Measurements from ENCODE around the gene PPP1R10. TPM values are rescaled to one million over a fixed set of nuclear protein-coding genes. Genes with fewer than 3 reads are reported as not detected.
"Not testable (repeated sequence)": the region's sequence is repeated elsewhere in the genome, so short reads cannot be mapped to it uniquely, and the experiment has no call there.

The PPP1R10 gene
- total RNA-seq, 3 donors from 2014 or later = 68.5 to 80.3 (median 79.2) TPM

GRCh38 chr6:30599625-30600324, 17.3 kb downstream of the PPP1R10 start:
- no peak for DNase-seq
- peaks cover 28% of the 10 kb centered on the region for H3K36me3 ChIP-seq (ENCODE audit: low read depth)
- intact Hi-C loops (cut with DNase I, micrococcal nuclease) = loop anchor here in 1 of 2 donors (5.0 to 10.0 kb wide), 2 partner anchors 55 to 117 kb away; no protein-coding TSS in a partner anchor
- H3K9me3 ChIP-seq = no peaks in the 10 kb centered on the region
- no peak for TF ChIP-seq CTCF (IDR thresholded peaks at IDR 0.05)
- H3K4me3 ChIP-seq = no peak overlapping the region
- no peak for ATAC-seq
- no peaks in the 10 kb centered on the region for H3K4me1 ChIP-seq (ENCODE audit: low read depth)

GRCh38 chr6:30598912-30599624, 18.0 kb downstream of the PPP1R10 start:
- Histone ChIP-seq H3K4me1 (ENCODE audit: low read depth) (no peaks in the 10 kb centered on the region), H3K4me3 (no peak overlapping the region), H3K9me3 (no peaks in the 10 kb centered on the region), H3K36me3 (ENCODE audit: low read depth) (peaks cover 21% of the 10 kb centered on the region)
- no peak for TF ChIP-seq CTCF (IDR thresholded peaks at IDR 0.05)
- intact Hi-C loops (cut with DNase I, micrococcal nuclease) = loop anchor here in 1 of 2 donors (5.0 kb wide), 1 partner anchor 117 kb away; no protein-coding TSS in a partner anchor
- ATAC-seq (no peak), DNase-seq (no peak)

GRCh38 chr6:30597315-30598144, 19.5 kb downstream of the PPP1R10 start:
- DNase-seq = peak in 2 of 3 donors; percentile 69 to 96
- TF ChIP-seq CTCF (IDR thresholded peaks at IDR 0.05) = peak; percentile 42
- not testable (repeated sequence) for H3K9me3 ChIP-seq; H3K4me1 ChIP-seq (ENCODE audit: low read depth); H3K36me3 ChIP-seq (ENCODE audit: low read depth); H3K4me3 ChIP-seq
- peak; percentile 88 for ATAC-seq
- intact Hi-C loops (cut with DNase I, micrococcal nuclease) = loop anchor here in 1 of 2 donors (5.0 kb wide), 1 partner anchor 115 kb away; no protein-coding TSS in a partner anchor

GRCh38 chr6:30592287-30592686, 24.8 kb downstream of the PPP1R10 start:
- TF ChIP-seq CTCF (IDR thresholded peaks at IDR 0.05) = no peak
- Histone ChIP-seq H3K36me3 (ENCODE audit: low read depth) (peaks cover 9% of the 10 kb centered on the region), H3K9me3 (no peaks in the 10 kb centered on the region), H3K4me3 (no peak overlapping the region), H3K4me1 (ENCODE audit: low read depth) (no peaks in the 10 kb centered on the region)
- no peak for ATAC-seq
- no peak for DNase-seq
- intact Hi-C loops (cut with DNase I, micrococcal nuclease) = no loop called here

- H3K36me3 ChIP-seq (ENCODE audit: low read depth) = peaks cover 11% of the 10 kb centered on the region
- no peak overlapping the region for H3K4me3 ChIP-seq
- no peaks in the 10 kb centered on the region for H3K9me3 ChIP-seq
- peak; percentile 20 for ATAC-seq
- TF ChIP-seq CTCF (IDR thresholded peaks at IDR 0.05) = no peak
- intact Hi-C loops (cut with DNase I, micrococcal nuclease) = no loop called here
- H3K4me1 ChIP-seq (ENCODE audit: low read depth) = no peaks in the 10 kb centered on the region
- DNase-seq = no peak
Measured at GRCh38 chr6:30591008-30591407, 26.0 kb downstream of the PPP1R10 start.
